Breast epithelium (tissue), 4 donors: ENCODE measurements around the gene EXOG. TPM values are rescaled to one million over a fixed set of nuclear protein-coding genes. Genes with fewer than 3 reads are reported as not detected.

Experiments
- DNase-seq, 2 donors: peaks; one replicate each; pipeline ENCODE4 v3.0.0-alpha.2; 2019; ENCODE audit warnings: low spot score in 2 of 2
- H3K27ac ChIP-seq, 2 donors: fragments of 200-600 bp; sonication (generic) in 1 of 2; one replicate each; pipeline ENCODE4 v1.5.1; 2016 to 2019; ENCODE audit warnings: mild to moderate bottlenecking in 1 of 2
- H3K27me3 ChIP-seq, 2 donors: fragments of 200-600 bp; sonication (generic) in 1 of 2; one replicate each; pipeline versions ENCODE4 v1.5.1 to v1.6.0; 2017 to 2019; ENCODE audit warnings: control low read depth in 1 of 2, mild to moderate bottlenecking in 1 of 2
- H3K36me3 ChIP-seq: fragments of 200-600 bp; one replicate; pipeline ENCODE4 v1.5.1; 2019
- H3K4me1 ChIP-seq, 2 donors: fragments of 200-600 bp; sonication (generic); one replicate each; pipeline ENCODE4 v1.5.1; 2016 to 2019; ENCODE audit warnings: control low read depth in 1 of 2
- H3K4me3 ChIP-seq, 3 donors: fragments of 200-600 bp; sonication (generic); 1 replicate in 2 of 3; 2 replicates in 1 of 3; pipeline ENCODE4 v1.5.1; 2016 to 2019; ENCODE audit warnings: mild to moderate bottlenecking in 3 of 3, moderate library complexity in 2 of 3
- H3K9me3 ChIP-seq, 2 donors: fragments of 200-600 bp; sonication (generic) in 1 of 2; one replicate each; pipeline ENCODE4 v1.5.1; 2016 to 2019; ENCODE audit warnings: control low read depth in 1 of 2
- POLR2A ChIP-seq: fragments of 450-650 bp; IDR thresholded peaks from one replicate; pipeline ENCODE4 v1.6.1; 2016; ENCODE audit warnings: antibody characterized with exemption, mild to moderate bottlenecking, moderate library complexity
- POLR2AphosphoS5 ChIP-seq, 3 donors: sonication (generic); formaldehyde crosslinking; IDR thresholded peaks; one replicate each; pipeline ENCODE4 v1.6.1; 2017; ENCODE audit warnings: antibody characterized with exemption in 3 of 3
- intact Hi-C: fragments of 100-400 bp; cut with DNase I; formaldehyde crosslinking; loops from one replicate; pipeline ENCODE4 v1.15.1; 2023; ENCODE audit warnings: low total_unique reads
- total RNA-seq, 3 donors: library from RNA; depleted of rRNA; stranded (reverse); fragments of >200 nt; gene quantifications; one replicate each; pipeline ENCODE4 v1.1.0, GENCODE V29; 2016
- TF ChIP-seq, protein P1 (sequence below), 3 donors: fragments of 450-650 bp; IDR thresholded peaks; one replicate each; pipeline ENCODE4 v1.5.1; 2016 to 2017; ENCODE audit warnings: antibody characterized with exemption in 3 of 3, mild to moderate bottlenecking in 3 of 3, moderate library complexity in 3 of 3

EXOG gene
- total RNA-seq, 3 donors from 2014 or later, result 7.5 to 10.2 (median 8.8) TPM

DNA sequence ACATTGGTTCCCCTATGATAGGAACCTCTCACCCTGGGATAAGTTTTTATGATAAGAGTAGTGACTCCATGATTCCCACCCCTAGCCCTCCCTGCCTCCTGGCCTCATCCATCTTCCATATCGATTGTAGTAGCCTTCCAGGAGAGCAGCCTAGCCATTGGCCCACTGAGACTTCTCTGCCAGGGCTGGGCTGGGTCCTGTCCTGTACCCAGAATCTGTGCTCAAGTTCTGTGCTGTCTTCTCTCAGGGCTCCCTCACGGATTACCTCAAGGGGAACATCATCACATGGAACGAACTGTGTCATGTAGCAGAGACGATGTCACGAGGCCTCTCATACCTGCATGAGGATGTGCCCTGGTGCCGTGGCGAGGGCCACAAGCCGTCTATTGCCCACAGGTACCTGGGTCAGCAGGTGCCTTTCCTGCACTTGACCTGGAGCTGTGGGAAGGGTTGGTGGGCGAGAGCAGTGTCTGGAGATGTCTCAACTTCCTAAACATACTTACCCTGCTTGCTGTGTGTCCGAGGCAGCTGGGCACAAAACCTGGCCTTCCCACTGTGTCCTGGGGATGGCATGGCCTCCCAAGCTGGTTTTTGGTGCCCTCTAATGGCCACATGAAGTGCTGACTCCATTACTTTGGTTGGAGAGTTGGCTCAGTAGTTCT lies 16.6 kb upstream of the EXOG start:
- peak in 1 of 2 donors; percentile 37 for DNase-seq
- intact Hi-C loops, result loop anchor here (10.0 kb wide), 1 partner anchor 135 kb away; the partner anchor contains the start of gene XYLB
- Histone ChIP-seq H3K27me3 (no peaks in the 10 kb centered on the region), H3K9me3 (no peaks in the 10 kb centered on the region), H3K4me3 (no peak overlapping the region), H3K36me3 (peaks cover 8% of the 10 kb centered on the region), H3K27ac (no peak overlapping the region), H3K4me1 (no peaks in the 10 kb centered on the region)
- TF ChIP-seq, protein P1, sequence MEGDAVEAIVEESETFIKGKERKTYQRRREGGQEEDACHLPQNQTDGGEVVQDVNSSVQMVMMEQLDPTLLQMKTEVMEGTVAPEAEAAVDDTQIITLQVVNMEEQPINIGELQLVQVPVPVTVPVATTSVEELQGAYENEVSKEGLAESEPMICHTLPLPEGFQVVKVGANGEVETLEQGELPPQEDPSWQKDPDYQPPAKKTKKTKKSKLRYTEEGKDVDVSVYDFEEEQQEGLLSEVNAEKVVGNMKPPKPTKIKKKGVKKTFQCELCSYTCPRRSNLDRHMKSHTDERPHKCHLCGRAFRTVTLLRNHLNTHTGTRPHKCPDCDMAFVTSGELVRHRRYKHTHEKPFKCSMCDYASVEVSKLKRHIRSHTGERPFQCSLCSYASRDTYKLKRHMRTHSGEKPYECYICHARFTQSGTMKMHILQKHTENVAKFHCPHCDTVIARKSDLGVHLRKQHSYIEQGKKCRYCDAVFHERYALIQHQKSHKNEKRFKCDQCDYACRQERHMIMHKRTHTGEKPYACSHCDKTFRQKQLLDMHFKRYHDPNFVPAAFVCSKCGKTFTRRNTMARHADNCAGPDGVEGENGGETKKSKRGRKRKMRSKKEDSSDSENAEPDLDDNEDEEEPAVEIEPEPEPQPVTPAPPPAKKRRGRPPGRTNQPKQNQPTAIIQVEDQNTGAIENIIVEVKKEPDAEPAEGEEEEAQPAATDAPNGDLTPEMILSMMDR (IDR thresholded peaks at IDR 0.05), result peak; percentile 26 to 74 (median 65)
- no peak for TF ChIP-seq POLR2A
- peak in 1 of 3 donors; percentile 25 for TF ChIP-seq POLR2AphosphoS5 (IDR thresholded peaks at IDR 0.05)

DNA sequence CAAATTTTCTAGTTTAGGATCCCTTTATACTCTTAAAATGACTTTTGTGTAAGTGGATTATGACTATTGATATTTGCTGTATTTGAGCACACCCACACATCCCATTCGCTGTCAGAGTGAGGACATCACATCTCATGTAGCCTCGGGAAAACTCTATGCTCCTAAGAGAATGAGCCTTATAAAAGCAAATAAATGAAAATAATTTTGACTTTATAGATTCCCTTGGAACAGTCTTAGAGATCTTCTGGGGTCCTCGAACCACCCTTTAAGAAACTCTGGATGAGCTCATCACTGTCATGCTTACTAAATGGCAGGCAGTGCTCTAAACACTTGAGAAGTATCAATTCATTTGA lies 16.1 kb upstream of the EXOG start:
- Histone ChIP-seq H3K9me3 (no peaks in the 10 kb centered on the region), H3K36me3 (peaks cover 8% of the 10 kb centered on the region), H3K27me3 (no peaks in the 10 kb centered on the region), H3K4me3 (no peak overlapping the region), H3K27ac (no peak overlapping the region), H3K4me1 (no peaks in the 10 kb centered on the region)
- intact Hi-C loops, result no loop called here
- no peak for TF ChIP-seq POLR2A
- no peak for TF ChIP-seq POLR2AphosphoS5 (IDR thresholded peaks at IDR 0.05)
- TF ChIP-seq, protein P1 (IDR thresholded peaks at IDR 0.05), result no peak
- DNase-seq, result no peak

DNA sequence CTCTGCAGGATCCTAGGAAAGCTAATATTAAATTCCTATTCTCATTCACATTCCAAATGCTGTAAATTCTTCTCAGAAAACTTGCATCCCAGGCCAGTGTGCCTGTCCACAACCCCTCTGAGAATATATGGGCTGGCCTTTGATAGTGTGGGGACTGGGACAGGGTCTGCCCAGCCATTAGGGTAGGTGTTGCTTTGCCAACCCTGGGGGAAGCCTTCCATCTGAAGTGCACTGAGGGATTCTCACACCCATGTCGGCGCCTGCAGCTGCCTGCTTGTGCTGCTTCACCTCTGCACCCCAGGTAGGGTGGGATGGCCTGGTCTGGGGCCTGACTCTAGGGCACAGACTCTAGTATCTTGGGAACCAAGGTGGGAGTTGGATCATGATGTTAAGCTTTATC lies 15.2 kb upstream of the EXOG start:
- Histone ChIP-seq H3K4me3 (no peak overlapping the region), H3K36me3 (peaks cover 8% of the 10 kb centered on the region), H3K27ac (no peak overlapping the region), H3K27me3 (no peaks in the 10 kb centered on the region), H3K9me3 (no peaks in the 10 kb centered on the region), H3K4me1 (no peaks in the 10 kb centered on the region)
- intact Hi-C loops, result no loop called here
- no peak for DNase-seq
- TF ChIP-seq POLR2A, result no peak
- TF ChIP-seq, protein P1 (IDR thresholded peaks at IDR 0.05), result no peak
- no peak for TF ChIP-seq POLR2AphosphoS5 (IDR thresholded peaks at IDR 0.05)

DNA sequence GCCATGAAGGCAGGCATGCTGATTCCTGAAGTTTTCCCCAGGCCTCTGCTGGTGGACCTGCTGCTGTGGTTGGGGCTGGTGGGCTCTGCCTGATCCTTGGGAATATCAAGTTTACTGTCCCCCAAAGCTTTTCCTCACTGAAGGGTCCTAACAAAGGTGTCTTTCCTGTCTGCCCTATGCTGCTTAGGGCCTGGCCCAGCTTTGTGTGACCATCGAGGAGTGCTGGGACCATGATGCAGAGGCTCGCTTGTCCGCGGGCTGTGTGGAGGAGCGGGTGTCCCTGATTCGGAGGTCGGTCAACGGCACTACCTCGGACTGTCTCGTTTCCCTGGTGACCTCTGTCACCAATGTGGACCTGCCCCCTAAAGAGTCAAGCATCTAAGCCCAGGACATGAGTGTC lies 13.2 kb upstream of the EXOG start:
- Histone ChIP-seq H3K4me3 (no peak overlapping the region), H3K4me1 (no peaks in the 10 kb centered on the region), H3K27me3 (no peaks in the 10 kb centered on the region), H3K27ac (no peak overlapping the region), H3K36me3 (peaks cover 8% of the 10 kb centered on the region), H3K9me3 (no peaks in the 10 kb centered on the region)
- TF ChIP-seq POLR2AphosphoS5 (IDR thresholded peaks at IDR 0.05) (no peak), POLR2A (no peak)
- TF ChIP-seq, protein P1 (IDR thresholded peaks at IDR 0.05), result no peak
- DNase-seq, result no peak
- intact Hi-C loops, result no loop called here

DNA sequence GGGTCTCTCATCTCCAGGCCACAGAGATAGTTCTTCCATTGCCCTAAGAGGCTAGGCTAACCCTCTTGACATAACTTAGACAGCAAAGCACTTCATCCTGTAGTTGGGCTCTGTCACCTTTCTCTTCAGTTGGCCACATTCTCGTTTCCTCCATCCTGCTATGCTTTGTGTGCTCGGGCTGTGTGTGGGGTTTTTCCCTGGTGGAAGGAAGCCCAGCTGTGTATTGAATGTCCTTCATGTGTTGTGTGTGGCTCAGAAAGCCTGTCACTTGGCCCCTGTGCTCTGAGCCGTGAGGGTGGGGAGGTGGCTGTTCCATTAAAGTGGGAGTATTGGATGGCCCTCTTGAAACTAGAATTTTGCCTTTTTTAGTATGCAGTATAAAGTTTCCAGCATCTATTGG lies 8.8 kb upstream of the EXOG start:
- no peak overlapping the region for H3K27ac ChIP-seq
- no peaks in the 10 kb centered on the region for H3K4me1 ChIP-seq
- no peak overlapping the region for H3K4me3 ChIP-seq
- no peak for DNase-seq
- no peaks in the 10 kb centered on the region for H3K36me3 ChIP-seq
- intact Hi-C loops, result no loop called here
- TF ChIP-seq POLR2AphosphoS5 (IDR thresholded peaks at IDR 0.05) (no peak), POLR2A (no peak)
- TF ChIP-seq, protein P1 (IDR thresholded peaks at IDR 0.05), result no peak
- H3K27me3 ChIP-seq, result no peaks in the 10 kb centered on the region
- no peaks in the 10 kb centered on the region for H3K9me3 ChIP-seq
